K562 (cell line): ENCODE measurements around the gene TMEM151A. TPM values are rescaled to one million over a fixed set of nuclear protein-coding genes. Genes with fewer than 3 reads are reported as not detected.
A peak's percentile ranks its signal among the peaks of the same experiment; 100 is the strongest.

ENCODE experiments used
- E2F5 ChIP-seq: sonication (generic); formaldehyde crosslinking; IDR thresholded peaks from 2 replicates; pipeline ENCODE4 v1.8.0; 2022; ENCODE audit warnings: mild to moderate bottlenecking, missing genetic modification reagents
- ELF1 ChIP-seq: fragments of 200-800 bp; sonication (Bioruptor generic); IDR thresholded peaks from 2 replicates; pipeline ENCODE4 v1.6.1; 2016; ENCODE audit warnings: missing genetic modification characterization, missing compliant biosample characterization
- FOXO4 ChIP-seq: fragments of 450-650 bp; formaldehyde crosslinking; IDR thresholded peaks from 2 replicates; pipeline ENCODE4 v1.4.0; 2020; ENCODE audit warnings: mild to moderate bottlenecking, moderate library complexity
- GABPA ChIP-seq: fragments of 200-800 bp; sonication (Bioruptor generic); conservative IDR thresholded peaks from 2 replicates; pipeline ENCODE4 v1.6.1; 2016; ENCODE audit warnings: low read depth, missing genetic modification characterization, missing compliant biosample characterization
- KDM4B ChIP-seq, 2 experiments: fragments of 450-650 bp in 1 of 2; sonication (generic) in 1 of 2; IDR thresholded peaks; 2 replicates each; pipeline ENCODE4 v1.6.1; 2016 to 2017; ENCODE audit warnings: borderline replicate concordance in 2 of 2, antibody characterized with exemption in 1 of 2, low read depth in 1 of 2, mild to moderate bottlenecking in 1 of 2
- MTF1 ChIP-seq: fragments of 250-450 bp; sonication (Bioruptor Pico); IDR thresholded peaks from 2 replicates; pipeline ENCODE4 v1.9.0; 2021; ENCODE audit warnings: moderate library complexity, mild to moderate bottlenecking, inconsistent platforms, borderline replicate concordance
- NR2C2 ChIP-seq, 2 experiments: fragments of 200-800 bp in 1 of 2; sonication (Bioruptor generic) in 1 of 2; sonication (generic) in 1 of 2; formaldehyde crosslinking in 1 of 2; IDR thresholded peaks; 2 replicates each; pipeline versions ENCODE4 v1.6.1 to v1.8.0; 2016 to 2022; ENCODE audit warnings: mild to moderate bottlenecking in 1 of 2, missing compliant biosample characterization in 1 of 2, missing genetic modification characterization in 1 of 2, missing genetic modification reagents in 1 of 2
- REST ChIP-seq, 2 experiments: fragments of 450-650 bp; formaldehyde crosslinking in 1 of 2; IDR thresholded peaks; 2 replicates each; pipeline versions ENCODE4 v1.4.0 to v1.6.1; 2014 to 2020; ENCODE audit warnings: mild to moderate bottlenecking in 2 of 2, borderline replicate concordance in 1 of 2, low read depth in 1 of 2
- STAT5B ChIP-seq: fragments of 250-450 bp; sonication (Bioruptor Pico); IDR thresholded peaks from 2 replicates; pipeline ENCODE4 v1.8.0; 2021; ENCODE audit warnings: mild to moderate bottlenecking, inconsistent platforms
- TCF7 ChIP-seq: sonication (generic); IDR thresholded peaks from 2 replicates; pipeline ENCODE4 v1.6.1; 2016; ENCODE audit warnings: antibody characterized with exemption, borderline replicate concordance
- TOE1 ChIP-seq, 2 experiments: fragments of 450-650 bp in 1 of 2; sonication (generic) in 1 of 2; formaldehyde crosslinking in 1 of 2; IDR thresholded peaks; 2 replicates each; pipeline versions ENCODE4 v1.7.1 to v1.8.0; 2016 to 2022; ENCODE audit warnings: borderline replicate concordance in 2 of 2, mild to moderate bottlenecking in 2 of 2, antibody characterized with exemption in 1 of 2, inconsistent platforms in 1 of 2, low read depth in 1 of 2, missing genetic modification reagents in 1 of 2, moderate library complexity in 1 of 2
- XRCC3 ChIP-seq: fragments of 450-650 bp; IDR thresholded peaks from 2 replicates; pipeline ENCODE4 v1.6.1; 2017; ENCODE audit warnings: mild to moderate bottlenecking, moderate library complexity
- ZNF224 ChIP-seq: sonication (generic); formaldehyde crosslinking; IDR thresholded peaks from 2 replicates; pipeline ENCODE4 v1.8.0; 2022; ENCODE audit warnings: mild to moderate bottlenecking, missing genetic modification reagents
- ZNF280A ChIP-seq: fragments of 450-650 bp; IDR thresholded peaks from 2 replicates; pipeline ENCODE4 v1.6.1; 2018; ENCODE audit warnings: mild to moderate bottlenecking, low read depth; ENCODE audit not compliant: partially characterized antibody
- polyA plus RNA-seq, 8 experiments: library from polyadenylated mRNA; depleted of rRNA in 4 of 8; stranded (reverse) in 5 of 8; unstranded in 3 of 8; fragments of >200 nt; fragmentation: Nextera tagmentation in 2 of 8; fragmentation: Illumina TruSeq in 1 of 8; extraction: Ambion mirVana in 2 of 8; extraction: Trizol in 1 of 8; gene quantifications; 2 replicates each; pipeline versions ENCODE4 v1.2.1 to v1.2.3, GENCODE V29; 2011 to 2014; ENCODE audit warnings: inconsistent platforms in 1 of 8, missing spikeins in 1 of 8
- total RNA-seq, 7 experiments: library from RNA; depleted of rRNA in 6 of 7; stranded (reverse); fragments of >200 nt in 6 of 7; fragmentation: Illumina TruSeq in 2 of 7; extraction: Trizol in 2 of 7; gene quantifications; 2 replicates each; pipeline versions ENCODE4 v1.2.1 to v1.2.3, GENCODE V29; 2011 to 2021; ENCODE audit warnings: low replicate concordance in 1 of 7

Gene TMEM151A
- total and polyA plus RNA-seq, 9 of the 15 experiments (the other 6 are each of a cell fraction or from before 2014, with no cell fraction given) = not detected

GRCh38 chr11:66311965-66312548 lies 20.4 kb downstream of the TMEM151A start (continued):
- peak; percentile 94 for TF ChIP-seq REST (IDR thresholded peaks at IDR 0.05; ENCODE audit: borderline replicate concordance)
- peak; percentile 23; the same call in 1 of the 2 replicates for TF ChIP-seq REST (CRISPR knock-in tag; IDR thresholded peaks at IDR 0.05; ENCODE audit: low read depth)
- TF ChIP-seq E2F5 (CRISPR knock-in tag) = no peak
- no peak for TF ChIP-seq GABPA (tag)
- no peak for TF ChIP-seq MTF1 (CRISPR knock-in tag)
- TF ChIP-seq ELF1 (tag) = no peak
- peak; percentile 40 for TF ChIP-seq NR2C2 (CRISPR knock-in tag; IDR thresholded peaks at IDR 0.05)
- TF ChIP-seq NR2C2 (tag; IDR thresholded peaks at IDR 0.05) = no peak
- no peak for TF ChIP-seq ZNF224 (CRISPR knock-in tag)
- TF ChIP-seq TCF7 = no peak
- no peak for TF ChIP-seq FOXO4
- TF ChIP-seq ZNF280A = no peak
- TF ChIP-seq XRCC3 = no peak
- TF ChIP-seq KDM4B (IDR thresholded peaks at IDR 0.05; ENCODE audit: borderline replicate concordance in 2 of 2, low read depth in 1 of 2) = no peak
- no peak for TF ChIP-seq STAT5B (CRISPR knock-in tag)
- peak; percentile 76 for TF ChIP-seq TOE1 (IDR thresholded peaks at IDR 0.05; ENCODE audit: borderline replicate concordance)
- TF ChIP-seq TOE1 (CRISPR knock-in tag; IDR thresholded peaks at IDR 0.05; ENCODE audit: borderline replicate concordance, low read depth) = no peak
